ENCODE measurements around the gene SULF2. TPM values are rescaled to one million over a fixed set of nuclear protein-coding genes. Genes with fewer than 3 reads are reported as not detected.

Gene SULF2
- total and polyA plus RNA-seq, 2 donors = 9.3 to 94.0 TPM

- no peak for DNase-seq (ENCODE audit: low read depth in 6 of 9, low spot score in 9 of 9)
- 86% methylated on average over 13 of the region's 13 CpGs for whole genome bisulfite sequencing
- peaks cover 0 to 9% of the 10 kb centered on the region in 2 donors for H3K4me1 ChIP-seq (ENCODE audit: control insufficient read depth in 2 of 2, insufficient read depth in 2 of 2, low read length in 2 of 2)
- H3K9me3 ChIP-seq (ENCODE audit: control insufficient read depth in 2 of 2, insufficient read depth in 1 of 2, low read length in 1 of 2) = no peaks in the 10 kb centered on the region
- H3K27ac ChIP-seq (ENCODE audit: low read depth in 1 of 2, low read length in 1 of 2) = no peak overlapping the region
- no peak overlapping the region for H3K4me3 ChIP-seq (ENCODE audit: low read length in 2 of 2)
- peaks cover 0 to 5% of the 10 kb centered on the region in 2 donors for H3K27me3 ChIP-seq (ENCODE audit: control insufficient read depth in 2 of 2, insufficient read depth in 1 of 2, low read length in 1 of 2)
- no peaks in the 10 kb centered on the region for H3K36me3 ChIP-seq (ENCODE audit: control insufficient read depth in 2 of 2, insufficient read depth in 2 of 2, low read length in 1 of 2)
These were observed 22.5 kb downstream of the SULF2 start for GRCh38 chr20:47762699-47763268.

GRCh38 chr20:47761482-47762047, 23.7 kb downstream of the SULF2 start:
- no peaks in the 10 kb centered on the region for H3K36me3 ChIP-seq (ENCODE audit: control insufficient read depth in 2 of 2, insufficient read depth in 2 of 2, low read length in 1 of 2)
- peaks cover 0 to 5% of the 10 kb centered on the region in 2 donors for H3K27me3 ChIP-seq (ENCODE audit: control insufficient read depth in 2 of 2, insufficient read depth in 1 of 2, low read length in 1 of 2)
- H3K27ac ChIP-seq (ENCODE audit: low read depth in 1 of 2, low read length in 1 of 2) = no peak overlapping the region
- WGBS = 73% methylated on average over 11 of the region's 11 CpGs
- H3K9me3 ChIP-seq (ENCODE audit: control insufficient read depth in 2 of 2, insufficient read depth in 1 of 2, low read length in 1 of 2) = no peaks in the 10 kb centered on the region
- peak in 5 of 9 donors; percentile 21 to 64 (median 37) for DNase-seq (ENCODE audit: low read depth in 6 of 9, low spot score in 9 of 9)
- no peak overlapping the region for H3K4me3 ChIP-seq (ENCODE audit: low read length in 2 of 2)
- peaks cover 0 to 9% of the 10 kb centered on the region in 2 donors for H3K4me1 ChIP-seq (ENCODE audit: control insufficient read depth in 2 of 2, insufficient read depth in 2 of 2, low read length in 2 of 2)

DNA sequence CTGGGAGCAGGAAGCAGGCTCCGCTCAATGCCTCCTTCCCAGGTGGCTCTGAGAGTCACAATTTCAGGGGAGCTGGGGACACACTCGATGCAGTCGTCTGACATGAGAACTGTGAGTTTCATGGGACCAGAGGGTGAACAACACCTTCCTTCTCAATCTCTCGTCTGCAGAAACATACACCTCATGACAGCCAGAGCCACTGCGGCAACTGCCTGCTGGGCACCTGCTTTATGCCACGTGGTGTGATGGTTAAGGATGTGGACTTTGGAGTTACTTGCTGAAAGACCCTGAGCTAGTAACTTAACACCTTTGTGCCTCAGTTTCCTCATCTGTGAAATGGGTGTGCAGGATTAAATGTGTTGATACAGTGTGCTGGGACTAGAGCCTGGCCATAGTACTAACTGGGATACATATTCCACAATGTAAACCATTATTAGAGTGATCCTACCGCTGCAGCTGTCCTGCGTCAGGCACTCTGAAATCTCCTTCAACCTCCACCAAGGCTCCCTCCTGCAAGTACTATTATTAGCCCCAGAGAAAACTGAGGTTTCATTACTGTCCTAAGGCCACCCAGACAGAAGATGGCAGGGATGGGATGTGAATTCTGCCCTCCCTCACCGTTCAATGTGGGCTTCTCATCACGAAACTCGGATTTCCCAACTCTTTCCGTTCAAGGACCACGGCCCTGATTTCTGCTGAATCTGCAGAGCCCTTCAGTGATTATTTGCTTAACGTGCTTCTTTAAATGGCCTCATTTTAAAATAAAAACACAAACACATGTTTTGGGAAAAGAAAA, 24.4 kb downstream of the SULF2 start:
- DNase-seq (ENCODE audit: low read depth in 6 of 9, low spot score in 9 of 9) = no peak
- no peak overlapping the region for H3K4me3 ChIP-seq (ENCODE audit: low read length in 2 of 2)
- no peak overlapping the region for H3K27ac ChIP-seq (ENCODE audit: low read depth in 1 of 2, low read length in 1 of 2)
- 92% methylated on average over 14 of the region's 14 CpGs for WGBS
- peaks cover 0 to 9% of the 10 kb centered on the region in 2 donors for H3K4me1 ChIP-seq (ENCODE audit: control insufficient read depth in 2 of 2, insufficient read depth in 2 of 2, low read length in 2 of 2)
- peaks cover 0 to 5% of the 10 kb centered on the region in 2 donors for H3K27me3 ChIP-seq (ENCODE audit: control insufficient read depth in 2 of 2, insufficient read depth in 1 of 2, low read length in 1 of 2)
- H3K36me3 ChIP-seq (ENCODE audit: control insufficient read depth in 2 of 2, insufficient read depth in 2 of 2, low read length in 1 of 2) = no peaks in the 10 kb centered on the region
- no peaks in the 10 kb centered on the region for H3K9me3 ChIP-seq (ENCODE audit: control insufficient read depth in 2 of 2, insufficient read depth in 1 of 2, low read length in 1 of 2)

DNA sequence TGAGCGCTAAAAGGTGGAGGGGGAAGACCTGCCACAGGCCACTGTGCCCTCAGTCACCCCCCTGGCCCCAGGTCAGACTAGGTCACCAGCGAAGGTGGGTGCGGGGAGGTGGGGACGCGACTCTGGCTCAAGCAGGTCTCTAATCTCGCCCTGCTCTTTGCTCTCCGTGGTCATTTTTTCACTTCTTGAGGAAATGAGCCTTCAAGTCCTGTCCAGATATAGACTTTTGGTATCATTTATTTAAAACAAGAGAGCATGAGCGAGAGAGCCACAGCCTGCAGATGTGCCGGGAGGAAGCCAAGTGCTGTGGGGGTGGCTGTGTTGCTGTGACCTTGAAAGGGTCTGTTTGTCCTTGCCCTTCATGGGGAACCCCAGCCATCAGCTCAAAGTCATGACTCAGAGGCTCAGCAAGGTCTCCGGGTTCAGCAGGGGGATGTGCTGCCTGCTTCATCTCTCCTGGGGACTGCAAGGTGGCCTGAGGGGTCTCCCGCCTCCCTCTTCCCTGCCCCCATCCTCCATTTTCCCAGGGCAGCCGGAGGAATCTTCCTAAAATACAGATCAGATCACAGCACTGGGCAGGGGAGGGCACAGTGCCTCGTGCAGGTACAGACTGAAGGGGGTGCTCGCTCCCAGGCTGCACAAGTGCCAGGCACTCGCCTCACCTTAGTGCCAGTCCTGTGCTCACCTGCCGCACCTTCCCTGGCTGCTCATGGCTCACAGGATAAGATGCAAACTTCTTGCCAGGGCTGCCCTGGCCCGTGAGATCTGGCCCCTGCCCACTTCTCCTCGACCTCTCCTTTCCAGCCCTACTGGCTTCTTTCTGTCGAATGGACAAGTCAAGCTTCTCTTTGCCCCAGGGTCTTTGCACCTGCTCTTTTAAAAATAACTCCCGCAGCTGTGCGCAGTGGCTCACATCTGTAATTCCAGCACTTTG, 26.5 kb downstream of the SULF2 start:
- Histone ChIP-seq H3K36me3 (ENCODE audit: control insufficient read depth in 2 of 2, insufficient read depth in 2 of 2, low read length in 1 of 2) (no peaks in the 10 kb centered on the region), H3K4me3 (ENCODE audit: low read length in 2 of 2) (no peak overlapping the region), H3K27ac (ENCODE audit: low read depth in 1 of 2, low read length in 1 of 2) (no peak overlapping the region), H3K9me3 (ENCODE audit: control insufficient read depth in 2 of 2, insufficient read depth in 1 of 2, low read length in 1 of 2) (no peaks in the 10 kb centered on the region), H3K4me1 (ENCODE audit: control insufficient read depth in 2 of 2, insufficient read depth in 2 of 2, low read length in 2 of 2) (peaks cover 0 to 9% of the 10 kb centered on the region in 2 donors), H3K27me3 (ENCODE audit: control insufficient read depth in 2 of 2, insufficient read depth in 1 of 2, low read length in 1 of 2) (peaks cover 0 to 5% of the 10 kb centered on the region in 2 donors)
- no peak for DNase-seq (ENCODE audit: low read depth in 6 of 9, low spot score in 9 of 9)
- 86% methylated on average over 21 of the region's 21 CpGs for WGBS

GRCh38 chr20:47757145-47758035, 27.9 kb downstream of the SULF2 start:
- H3K27me3 ChIP-seq (ENCODE audit: control insufficient read depth in 2 of 2, insufficient read depth in 1 of 2, low read length in 1 of 2) = peaks cover 0 to 5% of the 10 kb centered on the region in 2 donors
- H3K4me1 ChIP-seq (ENCODE audit: control insufficient read depth in 2 of 2, insufficient read depth in 2 of 2, low read length in 2 of 2) = peaks cover 0 to 7% of the 10 kb centered on the region in 2 donors
- H3K27ac ChIP-seq (ENCODE audit: low read depth in 1 of 2, low read length in 1 of 2) = no peak overlapping the region
- no peaks in the 10 kb centered on the region for H3K9me3 ChIP-seq (ENCODE audit: control insufficient read depth in 2 of 2, insufficient read depth in 1 of 2, low read length in 1 of 2)
- H3K36me3 ChIP-seq (ENCODE audit: control insufficient read depth in 2 of 2, insufficient read depth in 2 of 2, low read length in 1 of 2) = no peaks in the 10 kb centered on the region
- no peak overlapping the region for H3K4me3 ChIP-seq (ENCODE audit: low read length in 2 of 2)
- 93% methylated on average over 32 of the region's 32 CpGs for WGBS
- no peak for DNase-seq (ENCODE audit: low read depth in 6 of 9, low spot score in 9 of 9)

DNA sequence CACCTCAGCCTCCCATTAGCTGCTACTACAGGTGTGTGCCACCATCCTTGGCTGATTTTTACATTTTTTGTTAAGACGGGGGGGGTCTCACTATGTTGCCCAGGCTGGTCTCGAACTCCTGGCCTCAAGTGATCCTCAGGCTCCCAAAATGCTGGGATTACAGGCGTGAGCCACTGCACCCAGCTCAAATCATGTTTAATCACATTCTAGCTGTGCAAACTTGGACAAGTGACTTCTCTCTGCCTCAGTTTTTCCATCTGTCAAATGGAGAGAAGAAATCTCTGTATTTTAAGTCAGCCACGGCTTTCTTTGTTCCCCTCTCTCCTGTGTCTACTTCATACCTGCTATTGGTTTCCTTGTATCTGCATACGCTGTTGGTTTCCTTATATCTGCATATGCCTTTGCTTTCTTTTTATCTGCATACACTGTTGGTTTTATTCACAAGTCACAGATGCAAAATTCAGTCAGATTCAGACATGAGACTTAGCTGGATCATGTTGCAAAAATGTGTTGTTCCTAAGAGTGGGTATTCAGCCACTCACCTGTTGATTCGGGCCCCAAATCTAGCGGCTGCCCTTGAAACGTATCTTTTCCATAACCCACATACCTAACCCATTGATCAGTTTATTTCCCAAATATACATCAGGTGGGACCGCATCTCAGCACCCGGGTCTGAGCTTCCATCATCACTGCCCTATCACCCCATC, 30.2 kb downstream of the SULF2 start:
- Histone ChIP-seq H3K36me3 (ENCODE audit: control insufficient read depth in 2 of 2, insufficient read depth in 2 of 2, low read length in 1 of 2) (no peaks in the 10 kb centered on the region), H3K4me1 (ENCODE audit: control insufficient read depth in 2 of 2, insufficient read depth in 2 of 2, low read length in 2 of 2) (no peaks in the 10 kb centered on the region), H3K27me3 (ENCODE audit: control insufficient read depth in 2 of 2, insufficient read depth in 1 of 2, low read length in 1 of 2) (peaks cover 0 to 5% of the 10 kb centered on the region in 2 donors), H3K4me3 (ENCODE audit: low read length in 2 of 2) (no peak overlapping the region), H3K9me3 (ENCODE audit: control insufficient read depth in 2 of 2, insufficient read depth in 1 of 2, low read length in 1 of 2) (no peaks in the 10 kb centered on the region), H3K27ac (ENCODE audit: low read depth in 1 of 2, low read length in 1 of 2) (no peak overlapping the region)
- WGBS = 96% methylated on average over 10 of the region's 10 CpGs
- DNase-seq (ENCODE audit: low read depth in 6 of 9, low spot score in 9 of 9) = no peak

- 100% methylated on average over 2 of the region's 2 CpGs for WGBS
- H3K36me3 ChIP-seq (ENCODE audit: control insufficient read depth in 2 of 2, insufficient read depth in 2 of 2, low read length in 1 of 2) = no peaks in the 10 kb centered on the region
- H3K27ac ChIP-seq (ENCODE audit: low read depth in 1 of 2, low read length in 1 of 2) = no peak overlapping the region
These were observed 30.9 kb downstream of the SULF2 start for GRCh38 chr20:47754388-47754715.

More at GRCh38 chr20:47754388-47754715, 30.9 kb downstream of the SULF2 start:
- Histone ChIP-seq H3K9me3 (ENCODE audit: control insufficient read depth in 2 of 2, insufficient read depth in 1 of 2, low read length in 1 of 2) (no peaks in the 10 kb centered on the region), H3K4me3 (ENCODE audit: low read length in 2 of 2) (no peak overlapping the region), H3K27me3 (ENCODE audit: control insufficient read depth in 2 of 2, insufficient read depth in 1 of 2, low read length in 1 of 2) (peaks cover 0 to 5% of the 10 kb centered on the region in 2 donors), H3K4me1 (ENCODE audit: control insufficient read depth in 2 of 2, insufficient read depth in 2 of 2, low read length in 2 of 2) (peaks cover 2 to 5% of the 10 kb centered on the region in 2 donors)
- no peak for DNase-seq (ENCODE audit: low read depth in 6 of 9, low spot score in 9 of 9)
